ENCODE measurements around the gene KCNRG.
"Not testable (repeated sequence)": the region's sequence is repeated elsewhere in the genome, so short reads cannot be mapped to it uniquely, and the experiment has no call there.

KCNRG gene

GRCh38 chr13:50006426-50007135, 8.7 kb upstream of the KCNRG start:
- FAIRE-seq: no peak
- no peak for DNase-seq (ENCODE audit: insufficient read length, low spot score)

- FAIRE-seq: no peak
- no peak for DNase-seq (ENCODE audit: insufficient read length, low spot score)
Measured at GRCh38 chr13:50011461-50011860, 3.8 kb upstream of the KCNRG start.

- FAIRE-seq (peak; percentile 51), DNase-seq (ENCODE audit: insufficient read length, low spot score) (no peak)
Measured at GRCh38 chr13:50012396-50013169, 2.7 kb upstream of the KCNRG start.

GRCh38 chr13:50014386-50014785, 858 bp upstream of the KCNRG start:
- FAIRE-seq (no peak), DNase-seq (ENCODE audit: insufficient read length, low spot score) (no peak)

GRCh38 chr13:50015750-50016149, 506 bp downstream of the KCNRG start:
- DNase-seq (ENCODE audit: insufficient read length, low spot score) (no peak), FAIRE-seq (no peak)

GRCh38 chr13:50016444-50016843, 1.2 kb downstream of the KCNRG start:
- FAIRE-seq: no peak
- DNase-seq (ENCODE audit: insufficient read length, low spot score): no peak

GRCh38 chr13:50017819-50018218, 2.6 kb downstream of the KCNRG start:
- DNase-seq (ENCODE audit: insufficient read length, low spot score): no peak

GRCh38 chr13:50025436-50025835, 10.2 kb downstream of the KCNRG start:
- FAIRE-seq (no peak), DNase-seq (ENCODE audit: insufficient read length, low spot score) (no peak)

More at GRCh38 chr13:50017819-50018218, 2.6 kb downstream of the KCNRG start:
- no peak for FAIRE-seq

GRCh38 chr13:50026788-50027473, 11.7 kb downstream of the KCNRG start:
- DNase-seq (ENCODE audit: insufficient read length, low spot score): peak; percentile 31
- FAIRE-seq: peak; percentile 97

GRCh38 chr13:50030315-50030714, 15.1 kb downstream of the KCNRG start:
- no peak for DNase-seq (ENCODE audit: insufficient read length, low spot score)
- FAIRE-seq: no peak

GRCh38 chr13:50033725-50034124, 18.5 kb downstream of the KCNRG start:
- peak; percentile 23 for FAIRE-seq
- no peak for DNase-seq (ENCODE audit: insufficient read length, low spot score)

GRCh38 chr13:50037788-50038187, 22.5 kb downstream of the KCNRG start:
- FAIRE-seq: no peak
- DNase-seq (ENCODE audit: insufficient read length, low spot score): no peak

GRCh38 chr13:50038266-50038665, 23.0 kb downstream of the KCNRG start:
- DNase-seq (ENCODE audit: insufficient read length, low spot score): no peak
- FAIRE-seq: no peak

- FAIRE-seq: no peak
- no peak for DNase-seq (ENCODE audit: insufficient read length, low spot score)
Measured at GRCh38 chr13:50052478-50052877, 37.2 kb downstream of the KCNRG start.

- DNase-seq (ENCODE audit: insufficient read length, low spot score) (no peak), FAIRE-seq (peak; percentile 76)
Measured at GRCh38 chr13:50053844-50054243, 38.6 kb downstream of the KCNRG start.

GRCh38 chr13:50055454-50055853, 40.2 kb downstream of the KCNRG start:
- DNase-seq (ENCODE audit: insufficient read length, low spot score) (no peak), FAIRE-seq (peak; percentile 62)

- FAIRE-seq (peak; percentile 18), DNase-seq (ENCODE audit: insufficient read length, low spot score) (no peak)
Measured at GRCh38 chr13:50060718-50061117, 45.5 kb downstream of the KCNRG start.

GRCh38 chr13:50062336-50062735, 47.1 kb downstream of the KCNRG start:
- not testable (repeated sequence) for DNase-seq (ENCODE audit: insufficient read length, low spot score); FAIRE-seq

GRCh38 chr13:50065712-50066111, 50.5 kb downstream of the KCNRG start:
- DNase-seq (ENCODE audit: insufficient read length, low spot score): no peak
- FAIRE-seq: no peak

- peak; percentile 37 for FAIRE-seq
Measured at GRCh38 chr13:50068508-50068907, 53.3 kb downstream of the KCNRG start.

GRCh38 chr13:50069261-50069660, 54.0 kb downstream of the KCNRG start:
- DNase-seq (ENCODE audit: insufficient read length, low spot score): no peak
- no peak for FAIRE-seq

More at GRCh38 chr13:50068508-50068907, 53.3 kb downstream of the KCNRG start:
- no peak for DNase-seq (ENCODE audit: insufficient read length, low spot score)
